Brain microvascular endothelial cell (primary cell): ENCODE results near the gene CEP112.

ENCODE experiments used
- DNase-seq: peaks from one replicate; pipeline ENCODE4 v3.0.0-alpha.2; 2020
- H3K27ac ChIP-seq: fragments of 250-450 bp; sonication (Bioruptor Pico); 2 replicates; pipeline ENCODE4 v1.5.1; 2020; ENCODE audit warnings: mild to moderate bottlenecking, moderate library complexity
- H3K27me3 ChIP-seq: fragments of 250-450 bp; sonication (Bioruptor Pico); replicated peaks from 2 replicates; pipeline ENCODE4 v1.5.1; 2020; ENCODE audit warnings: mild to moderate bottlenecking
- H3K36me3 ChIP-seq: fragments of 250-450 bp; sonication (Bioruptor Pico); replicated peaks from 2 replicates; pipeline ENCODE4 v1.5.1; 2020; ENCODE audit warnings: mild to moderate bottlenecking
- H3K4me3 ChIP-seq: 2 replicates; pipeline ENCODE4 v1.5.1; 2011; ENCODE audit warnings: low read depth, mild to moderate bottlenecking, control low read depth, low read length, moderate library complexity
- CTCF ChIP-seq: IDR thresholded peaks from 2 replicates; pipeline ENCODE4 v1.5.1; 2011; ENCODE audit warnings: low read depth, mild to moderate bottlenecking, moderate library complexity, low read length, control low read depth, inconsistent platforms; ENCODE audit errors: missing control alignments
- in situ Hi-C: cut with HindIII; loops from 2 replicates; pipeline ENCODE4 v1.10.0; 2017; ENCODE audit warnings: low sequenced_read_pairs, low pct_ligation_motif_present

The CEP112 gene

GRCh38 chr17:66200685-66201092 is 8.8 kb upstream of the CEP112 start:
- peak; percentile 76 for DNase-seq
- peak; percentile 81 for TF ChIP-seq CTCF
- in situ Hi-C loops, result no loop called here

GRCh38 chr17:66198242-66198641 is 6.3 kb upstream of the CEP112 start:
- no peak overlapping the region for H3K27ac ChIP-seq
- no peak overlapping the region for H3K4me3 ChIP-seq
- in situ Hi-C loops, result no loop called here
- H3K36me3 ChIP-seq, result no peaks in the 10 kb centered on the region
- DNase-seq, result no peak
- H3K27me3 ChIP-seq, result no peaks in the 10 kb centered on the region
- TF ChIP-seq CTCF, result no peak

More at GRCh38 chr17:66200685-66201092, 8.8 kb upstream of the CEP112 start:
- no peak overlapping the region for H3K4me3 ChIP-seq
- H3K27me3 ChIP-seq, result no peaks in the 10 kb centered on the region
- no peaks in the 10 kb centered on the region for H3K36me3 ChIP-seq
- H3K27ac ChIP-seq, result no peak overlapping the region

DNA sequence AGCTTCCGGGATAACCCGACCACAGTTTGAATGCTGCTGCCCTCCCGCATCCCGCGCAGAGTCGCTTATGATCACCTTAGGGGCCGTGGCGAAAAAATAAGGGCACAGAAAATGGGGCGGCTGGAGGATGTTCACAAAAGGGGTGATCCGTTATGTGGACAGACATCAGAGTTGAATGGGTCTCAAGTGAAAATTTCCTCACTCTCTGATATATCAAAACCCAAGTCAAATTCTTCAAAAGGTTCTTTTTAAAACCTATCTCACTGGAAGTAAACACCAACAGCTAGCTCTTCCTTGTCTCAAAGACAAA is 400 bp upstream of the CEP112 start:
- no peak overlapping the region for H3K27ac ChIP-seq
- H3K27me3 ChIP-seq, result no peaks in the 10 kb centered on the region
- DNase-seq, result no peak
- TF ChIP-seq CTCF, result no peak
- H3K4me3 ChIP-seq, result peak overlapping the region; percentile 70
- in situ Hi-C loops, result no loop called here
- no peaks in the 10 kb centered on the region for H3K36me3 ChIP-seq

DNA sequence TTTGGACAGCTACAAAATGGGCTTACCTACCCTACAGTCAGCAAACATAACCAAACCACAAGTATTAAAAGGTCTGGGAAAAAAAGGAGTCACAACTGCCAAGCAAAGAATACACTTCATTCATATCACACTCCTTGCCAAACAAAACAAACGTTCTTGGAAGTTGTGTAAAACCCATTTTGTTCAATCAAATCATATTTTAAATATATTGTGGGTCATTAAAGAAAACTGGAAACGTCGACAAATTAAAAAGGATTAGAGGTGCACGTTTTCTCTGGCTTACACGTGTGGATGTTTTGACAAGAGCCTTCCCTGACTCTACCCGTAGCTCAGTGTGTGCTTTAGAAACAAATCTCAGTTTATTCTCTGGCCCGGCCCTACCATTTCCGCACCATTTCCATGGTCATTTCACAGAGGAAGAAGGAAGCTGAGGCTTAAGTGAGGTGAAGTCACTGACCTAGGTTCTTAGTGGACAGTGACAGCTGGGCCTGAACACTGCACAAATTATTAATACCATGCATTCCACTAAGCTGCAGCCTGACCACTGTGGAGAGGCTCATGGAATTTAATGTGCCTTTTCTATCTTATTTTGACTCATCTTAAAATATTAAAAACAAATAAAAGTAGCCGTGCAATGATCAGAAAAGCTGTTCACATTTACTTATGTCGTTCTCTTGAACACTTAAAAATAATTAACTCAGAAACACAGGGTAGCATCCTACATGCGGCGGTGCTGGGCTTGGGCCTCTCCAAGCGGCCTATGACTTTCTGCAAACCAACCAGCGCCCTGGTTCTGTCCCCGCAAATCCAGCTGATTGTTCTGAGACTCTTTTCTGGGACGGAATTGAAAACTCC is 968 bp downstream of the CEP112 start:
- H3K27ac ChIP-seq, result peak overlapping the region; percentile 8

DNA sequence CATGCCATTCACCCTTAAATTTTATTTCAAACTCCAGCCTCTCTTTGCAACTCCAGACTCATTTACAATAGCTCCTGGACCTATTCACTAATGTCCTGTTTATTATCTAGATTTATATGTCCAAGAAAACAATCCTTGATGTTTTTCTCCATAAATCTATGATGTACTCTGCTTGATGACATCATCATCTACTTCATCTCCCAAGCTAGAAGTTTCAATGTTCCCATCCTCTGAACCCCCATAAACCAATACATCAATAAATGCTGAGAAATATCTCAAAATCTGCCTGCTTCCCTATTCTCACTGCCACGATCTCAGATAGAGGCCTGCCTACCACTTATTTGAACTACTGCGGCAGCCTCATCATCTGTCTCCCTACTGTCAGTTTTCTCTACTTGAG is 4.2 kb downstream of the CEP112 start:
- H3K27ac ChIP-seq, result no peak overlapping the region
- H3K27me3 ChIP-seq, result no peaks in the 10 kb centered on the region
- TF ChIP-seq CTCF, result no peak
- no peak for DNase-seq
- H3K36me3 ChIP-seq, result no peaks in the 10 kb centered on the region
- in situ Hi-C loops, result no loop called here
- no peak overlapping the region for H3K4me3 ChIP-seq

More for the DNA sequence above, 968 bp downstream of the CEP112 start:
- in situ Hi-C loops, result no loop called here
- no peak for TF ChIP-seq CTCF
- DNase-seq, result peak; percentile 11
- Histone ChIP-seq H3K36me3 (no peaks in the 10 kb centered on the region), H3K27me3 (no peaks in the 10 kb centered on the region), H3K4me3 (peak overlapping the region; percentile 70)

- in situ Hi-C loops, result no loop called here
- no peaks in the 10 kb centered on the region for H3K27me3 ChIP-seq
- TF ChIP-seq CTCF, result no peak
- H3K27ac ChIP-seq, result no peak overlapping the region
- no peak overlapping the region for H3K4me3 ChIP-seq
- H3K36me3 ChIP-seq, result no peaks in the 10 kb centered on the region
- no peak for DNase-seq
Observed at GRCh38 chr17:66185862-66186261, 6.1 kb downstream of the CEP112 start.
